Keratinocyte (primary cell): ENCODE measurements around the gene NAT16. TPM values are rescaled to one million over a fixed set of nuclear protein-coding genes. Genes with fewer than 3 reads are reported as not detected.

Experiments
- DNase-seq: peaks from one replicate; pipeline ENCODE4 v3.0.0-alpha.2; 2011; ENCODE audit warnings: low read depth, missing footprints, low spot score
- FAIRE-seq: peaks from 2 replicates; lab custom pipeline; 2011; peaks lifted over from hg19 to GRCh38; lab: Jason Lieb, UNC
- H2AFZ ChIP-seq: 2 replicates; pipeline ENCODE4 v1.6.0; 2012; ENCODE audit warnings: low read length, control low read depth, inconsistent platforms; ENCODE audit not compliant: control insufficient read depth
- H3K27ac ChIP-seq: 2 replicates; pipeline ENCODE4 v1.5.1; 2011; ENCODE audit warnings: low read length; ENCODE audit not compliant: control insufficient read depth, insufficient read depth
- H3K27me3 ChIP-seq: 3 replicates; pipeline ENCODE4 v1.6.0; 2011; ENCODE audit warnings: low read length; ENCODE audit not compliant: control insufficient read depth, insufficient read depth; ENCODE audit errors: extremely low read depth
- H3K36me3 ChIP-seq, 2 experiments: 2 replicates in 1 of 2; 3 replicates in 1 of 2; pipeline ENCODE4 v1.5.1; 2011; ENCODE audit warnings: low read length in 2 of 2, mild to moderate bottlenecking in 1 of 2; ENCODE audit not compliant: control insufficient read depth in 2 of 2, insufficient read depth in 2 of 2; ENCODE audit errors: extremely low read depth in 1 of 2
- H3K4me1 ChIP-seq: 3 replicates; pipeline ENCODE4 v1.5.1; 2011; ENCODE audit warnings: low read length; ENCODE audit not compliant: control insufficient read depth, insufficient read depth; ENCODE audit errors: extremely low read depth
- H3K4me2 ChIP-seq: 3 replicates; pipeline ENCODE4 v1.6.0; 2011; ENCODE audit warnings: low read depth, low read length; ENCODE audit not compliant: control insufficient read depth, insufficient read depth; ENCODE audit errors: extremely low read depth
- H3K4me3 ChIP-seq, 3 experiments: fragments of 200-600 bp in 1 of 3; sonication (generic) in 1 of 3; 2 replicates in 2 of 3; 3 replicates in 1 of 3; pipeline ENCODE4 v1.5.1; 2011 to 2016; ENCODE audit warnings: low read length in 3 of 3, mild to moderate bottlenecking in 3 of 3, control low read depth in 2 of 3, inconsistent platforms in 1 of 3, low read depth in 1 of 3, mixed read lengths in 1 of 3, mixed run types in 1 of 3, moderate library complexity in 1 of 3; ENCODE audit not compliant: control insufficient read depth in 2 of 3, insufficient read depth in 2 of 3; ENCODE audit errors: extremely low read depth in 1 of 3
- H3K79me2 ChIP-seq: 2 replicates; pipeline ENCODE4 v1.6.0; 2012; ENCODE audit warnings: low read length; ENCODE audit not compliant: control insufficient read depth, insufficient read depth
- H3K9ac ChIP-seq: 3 replicates; pipeline ENCODE4 v1.6.0; 2011; ENCODE audit warnings: low read length; ENCODE audit not compliant: control insufficient read depth, insufficient read depth; ENCODE audit errors: extremely low read depth
- H3K9me1 ChIP-seq: 3 replicates; pipeline ENCODE4 v1.6.0; 2011; ENCODE audit warnings: low read length; ENCODE audit not compliant: control insufficient read depth, insufficient read depth; ENCODE audit errors: extremely low read depth
- H3K9me3 ChIP-seq: 2 replicates; pipeline ENCODE4 v1.5.1; 2012; ENCODE audit warnings: low read depth, low read length; ENCODE audit not compliant: control insufficient read depth
- H4K20me1 ChIP-seq: 3 replicates; pipeline ENCODE4 v1.6.0; 2011; ENCODE audit warnings: low read length; ENCODE audit not compliant: control insufficient read depth, insufficient read depth; ENCODE audit errors: extremely low read depth
- EZH2 ChIP-seq: IDR thresholded peaks from one replicate; pipeline ENCODE4 v1.6.1; 2012; ENCODE audit warnings: inconsistent platforms, mild to moderate bottlenecking, low read length, moderate library complexity
- dilution Hi-C: fragments of 300-500 bp; cut with MboI; formaldehyde crosslinking; loops from one replicate; pipeline ENCODE4 v1.7.0; 2020; ENCODE audit warnings: low sequenced_read_pairs; ENCODE audit not compliant: extremely low pct_ligation_motif_present
- polyA plus RNA-seq, 5 experiments: library from polyadenylated mRNA; depleted of rRNA in 3 of 5; stranded (reverse) in 3 of 5; stranded (forward) in 1 of 5; unstranded in 1 of 5; fragments of >200 nt; gene quantifications; 1 replicate in 1 of 5; 2 replicates in 3 of 5; 3 replicates in 1 of 5; pipeline versions ENCODE4 v1.2.1 to v1.2.3, GENCODE V29; 2011 to 2012; ENCODE audit warnings: missing spikeins in 2 of 5, low read depth in 1 of 5, low replicate concordance in 1 of 5
- TF ChIP-seq, protein P1 (sequence below), 3 experiments: IDR thresholded peaks in 1 of 3; conservative IDR thresholded peaks in 1 of 3; optimal IDR thresholded peaks in 1 of 3; 2 replicates in 2 of 3; 3 replicates in 1 of 3; pipeline versions ENCODE3 to v1.5.1; 2011; ENCODE audit warnings: low read length in 3 of 3, mild to moderate bottlenecking in 3 of 3, moderate library complexity in 2 of 3, control low read depth in 1 of 3, inconsistent platforms in 1 of 3; ENCODE audit not compliant: insufficient read depth in 2 of 3; ENCODE audit errors: extremely low read depth in 1 of 3

The NAT16 gene
- polyA plus RNA-seq, 1 donor (not counting 4 experiments of a cell fraction or from before 2014, with no cell fraction given) = not detected

DNA sequence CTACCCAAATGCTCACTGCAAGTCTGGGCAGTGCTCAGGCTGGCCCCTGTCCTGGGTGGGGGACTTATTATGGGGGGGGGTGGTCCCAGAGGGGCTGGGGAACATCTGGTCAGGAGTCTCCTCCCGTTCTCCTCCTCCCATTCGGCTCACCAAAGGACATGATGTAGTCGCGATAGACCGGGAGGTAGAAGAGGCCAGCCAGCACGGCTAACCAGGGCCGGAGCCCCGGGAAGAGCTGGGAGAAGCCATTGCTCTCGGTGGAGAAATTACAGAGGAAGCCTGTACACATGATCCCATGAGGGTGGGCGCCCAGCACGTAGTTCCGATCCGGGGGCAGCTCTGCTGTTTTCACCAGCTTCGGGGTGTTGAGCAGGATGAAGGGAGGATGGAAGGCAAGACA is 18.4 kb upstream of the NAT16 start:
- FAIRE-seq = no peak
- Histone ChIP-seq H4K20me1 (no peaks in the 10 kb centered on the region), H3K9me1 (no peaks in the 10 kb centered on the region), H3K36me3 (no peaks in the 10 kb centered on the region), H3K4me1 (no peaks in the 10 kb centered on the region), H2AFZ (no peak overlapping the region), H3K9ac (no peak overlapping the region), H3K4me3 (no peak overlapping the region), H3K27me3 (peaks cover 30% of the 10 kb centered on the region), H3K79me2 (no peaks in the 10 kb centered on the region), H3K27ac (no peak overlapping the region), H3K9me3 (no peaks in the 10 kb centered on the region), H3K4me2 (no peak overlapping the region)
- TF ChIP-seq, protein P1, sequence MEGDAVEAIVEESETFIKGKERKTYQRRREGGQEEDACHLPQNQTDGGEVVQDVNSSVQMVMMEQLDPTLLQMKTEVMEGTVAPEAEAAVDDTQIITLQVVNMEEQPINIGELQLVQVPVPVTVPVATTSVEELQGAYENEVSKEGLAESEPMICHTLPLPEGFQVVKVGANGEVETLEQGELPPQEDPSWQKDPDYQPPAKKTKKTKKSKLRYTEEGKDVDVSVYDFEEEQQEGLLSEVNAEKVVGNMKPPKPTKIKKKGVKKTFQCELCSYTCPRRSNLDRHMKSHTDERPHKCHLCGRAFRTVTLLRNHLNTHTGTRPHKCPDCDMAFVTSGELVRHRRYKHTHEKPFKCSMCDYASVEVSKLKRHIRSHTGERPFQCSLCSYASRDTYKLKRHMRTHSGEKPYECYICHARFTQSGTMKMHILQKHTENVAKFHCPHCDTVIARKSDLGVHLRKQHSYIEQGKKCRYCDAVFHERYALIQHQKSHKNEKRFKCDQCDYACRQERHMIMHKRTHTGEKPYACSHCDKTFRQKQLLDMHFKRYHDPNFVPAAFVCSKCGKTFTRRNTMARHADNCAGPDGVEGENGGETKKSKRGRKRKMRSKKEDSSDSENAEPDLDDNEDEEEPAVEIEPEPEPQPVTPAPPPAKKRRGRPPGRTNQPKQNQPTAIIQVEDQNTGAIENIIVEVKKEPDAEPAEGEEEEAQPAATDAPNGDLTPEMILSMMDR (optimal IDR thresholded peaks at IDR 0.05 in 1 of 3, IDR thresholded peaks at IDR 0.05 in 1 of 3, conservative IDR thresholded peaks at IDR 0.05 in 1 of 3; ENCODE audit: extremely low read depth in 1 of 3, insufficient read depth in 2 of 3, low read length in 3 of 3) = no peak
- no peak for TF ChIP-seq EZH2
- dilution Hi-C loops = no loop called here
- DNase-seq = no peak

DNA sequence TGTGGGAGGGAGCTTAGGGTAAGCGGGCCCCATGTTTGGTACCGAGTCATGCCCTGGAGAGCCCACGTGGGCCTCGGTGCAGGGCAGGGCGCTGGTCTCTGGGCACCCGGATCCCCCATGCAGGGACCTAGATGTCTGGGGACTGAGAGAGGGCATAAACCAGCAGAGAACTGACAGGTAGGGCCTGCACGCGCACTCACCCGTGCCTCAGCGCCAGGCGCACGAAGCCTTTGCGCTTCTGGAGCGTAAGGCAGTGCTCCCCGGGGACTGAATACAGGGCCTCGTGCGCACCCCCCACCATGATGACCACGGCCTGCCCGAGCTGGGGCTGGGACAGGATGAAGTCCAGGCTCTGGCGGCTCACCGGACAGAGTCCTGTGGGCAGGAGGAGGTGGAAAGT is 17.9 kb upstream of the NAT16 start:
- Histone ChIP-seq H3K4me1 (no peaks in the 10 kb centered on the region), H3K9me3 (no peaks in the 10 kb centered on the region), H3K4me2 (no peak overlapping the region), H3K9me1 (no peaks in the 10 kb centered on the region), H3K4me3 (no peak overlapping the region), H3K27me3 (peaks cover 26% of the 10 kb centered on the region), H3K9ac (no peak overlapping the region), H2AFZ (no peak overlapping the region), H3K36me3 (no peaks in the 10 kb centered on the region), H3K79me2 (no peaks in the 10 kb centered on the region), H3K27ac (no peak overlapping the region), H4K20me1 (no peaks in the 10 kb centered on the region)
- dilution Hi-C loops = no loop called here
- FAIRE-seq = no peak
- no peak for TF ChIP-seq EZH2
- TF ChIP-seq, protein P1 (optimal IDR thresholded peaks at IDR 0.05 in 1 of 3, IDR thresholded peaks at IDR 0.05 in 1 of 3, conservative IDR thresholded peaks at IDR 0.05 in 1 of 3; ENCODE audit: extremely low read depth in 1 of 3, insufficient read depth in 2 of 3, low read length in 3 of 3) = no peak
- DNase-seq = no peak
